ENCODE data around the gene EDN2.

Gene EDN2

DNA sequence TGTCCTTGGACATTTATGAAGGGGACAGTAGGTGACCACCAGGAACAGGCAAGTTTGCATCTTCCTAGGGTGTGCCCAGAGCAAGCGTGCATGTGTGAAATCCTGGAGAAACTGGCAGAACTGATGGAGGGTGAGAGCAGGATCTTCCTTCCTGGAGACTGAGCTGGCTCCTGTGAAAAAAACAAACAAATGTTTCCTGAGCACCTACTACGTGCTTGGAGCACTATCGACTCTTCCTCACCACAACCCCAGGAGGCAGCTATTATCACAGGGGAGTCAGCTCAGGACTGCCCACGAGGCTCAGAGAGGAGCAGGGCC lies 1.5 kb upstream of the EDN2 start:
- DNase-seq (ENCODE audit: extremely low read depth in 1 of 2, low read depth in 1 of 2) = no peak

DNA sequence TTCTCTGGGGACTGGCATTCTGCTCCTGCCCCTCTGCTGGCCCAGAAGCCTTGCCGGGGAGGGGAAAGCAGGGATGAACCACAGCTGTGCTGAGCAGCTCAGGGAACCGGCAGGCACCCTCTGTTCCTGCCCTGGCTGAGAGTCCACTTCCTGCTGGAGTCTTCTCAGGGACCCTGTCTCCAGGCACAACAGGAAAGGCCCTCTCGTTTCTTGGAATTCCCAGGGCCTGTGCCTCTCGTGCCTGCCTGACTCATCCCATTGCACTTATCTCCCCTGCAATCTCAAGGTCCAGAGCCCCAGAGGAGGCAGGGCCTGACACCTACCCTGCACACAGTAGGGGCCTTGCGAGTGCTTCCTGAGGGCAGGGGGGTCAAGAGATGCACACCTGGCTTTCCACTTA lies 1.1 kb upstream of the EDN2 start:
- no peak for DNase-seq (ENCODE audit: extremely low read depth in 1 of 2, low read depth in 1 of 2)

DNA sequence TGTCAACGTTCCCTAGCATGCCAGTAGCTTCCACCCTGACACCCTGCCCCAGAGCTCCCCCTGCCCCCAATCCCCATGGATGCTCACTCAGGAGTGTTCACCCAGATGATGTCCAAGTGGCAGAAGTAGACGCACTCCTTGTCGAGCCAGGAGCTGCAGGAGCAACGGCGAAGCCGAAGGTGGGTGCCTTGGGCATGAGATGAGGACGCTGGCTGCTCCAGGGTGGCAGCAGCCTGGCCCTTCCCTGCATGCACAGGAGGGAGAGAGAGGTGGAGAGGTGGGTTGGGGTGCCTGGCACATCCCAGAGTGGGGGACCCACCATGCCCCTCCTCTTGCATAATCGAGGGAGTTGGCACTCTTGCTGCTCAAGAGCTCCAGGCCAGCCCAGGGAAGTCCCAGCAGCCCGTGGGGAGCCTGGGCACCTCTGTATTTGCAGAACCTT lies 502 bp downstream of the EDN2 start:
- no peak for DNase-seq (ENCODE audit: extremely low read depth in 1 of 2, low read depth in 1 of 2)

DNA sequence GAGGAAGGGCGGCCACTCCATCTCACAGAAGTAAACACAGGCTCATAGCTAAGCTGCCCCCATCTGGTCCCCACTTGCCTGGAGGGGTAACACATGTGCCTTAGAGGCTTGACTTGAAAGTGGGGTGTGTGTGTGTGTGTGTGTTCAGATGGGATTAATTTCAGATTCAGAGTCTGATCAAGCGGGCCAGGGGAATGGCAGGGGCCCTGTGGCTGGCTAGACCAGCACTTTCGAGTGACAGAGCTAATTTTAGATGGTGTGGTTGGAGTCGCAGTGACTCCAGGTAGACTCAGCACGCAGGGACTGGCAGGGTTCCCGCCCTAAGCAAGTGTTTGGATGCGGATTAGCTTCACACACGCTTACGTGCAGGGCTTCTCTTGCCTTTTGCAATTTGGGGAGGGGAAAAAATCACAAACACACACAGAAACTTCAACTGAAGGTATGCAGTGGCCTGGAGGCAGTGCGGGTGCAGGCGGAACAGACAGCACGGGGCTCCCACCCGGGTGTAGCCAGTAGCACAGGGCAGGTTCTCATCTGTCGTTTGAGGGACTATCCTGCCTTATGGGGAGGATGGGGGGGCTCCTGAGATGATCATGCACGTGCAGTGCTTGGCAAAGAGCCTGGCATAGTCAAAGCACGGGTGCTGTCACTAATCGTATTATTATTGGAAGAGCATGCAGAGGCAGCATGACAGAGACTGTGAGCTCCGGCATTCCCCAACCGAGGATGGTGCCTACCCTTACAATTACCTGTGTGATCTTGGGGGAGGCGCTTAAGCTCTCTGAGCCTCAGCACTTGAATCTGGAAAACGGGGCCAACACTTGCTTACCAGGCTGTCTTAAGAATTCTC lies 1.3 kb downstream of the EDN2 start:
- DNase-seq (ENCODE audit: extremely low read depth in 1 of 2, low read depth in 1 of 2) = no peak

DNA sequence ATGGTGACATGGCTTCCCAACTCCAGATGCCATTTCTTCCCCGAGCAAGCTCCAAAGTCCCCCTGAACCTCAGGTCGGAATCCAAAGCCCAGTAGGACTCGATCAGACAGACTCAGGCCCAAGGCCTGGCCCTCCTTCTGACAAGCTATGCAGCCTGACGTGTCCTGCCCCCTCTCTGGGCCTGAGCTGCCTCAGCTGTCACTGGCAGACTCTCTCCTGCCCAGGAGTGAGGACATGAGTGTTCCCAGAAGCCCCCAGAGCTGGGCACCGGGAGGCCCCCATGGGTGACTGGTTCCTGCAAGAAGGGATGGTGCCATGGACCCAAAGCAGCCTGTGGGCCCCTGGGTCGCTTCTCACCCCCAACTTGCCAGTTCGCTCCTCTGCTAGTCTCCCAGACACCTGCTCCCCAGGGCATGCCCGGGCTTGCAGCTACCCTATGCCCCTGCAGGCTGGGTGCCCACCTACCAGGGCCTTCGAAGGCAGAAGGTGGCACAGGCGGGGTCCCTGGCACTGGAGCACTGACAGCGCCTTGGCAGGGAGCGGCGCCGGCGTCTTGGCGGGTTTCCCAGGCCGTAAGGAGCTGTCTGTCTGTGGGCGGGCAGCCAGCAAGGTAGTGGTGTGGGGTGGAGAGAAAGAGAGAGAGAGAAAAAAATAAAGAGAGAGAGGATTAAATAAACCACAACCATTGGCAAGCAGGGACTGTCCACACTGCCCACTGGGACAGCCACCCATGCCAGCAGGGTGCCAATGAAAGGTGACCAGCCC lies 2.3 kb downstream of the EDN2 start:
- DNase-seq (ENCODE audit: extremely low read depth in 1 of 2, low read depth in 1 of 2) = no peak

DNA sequence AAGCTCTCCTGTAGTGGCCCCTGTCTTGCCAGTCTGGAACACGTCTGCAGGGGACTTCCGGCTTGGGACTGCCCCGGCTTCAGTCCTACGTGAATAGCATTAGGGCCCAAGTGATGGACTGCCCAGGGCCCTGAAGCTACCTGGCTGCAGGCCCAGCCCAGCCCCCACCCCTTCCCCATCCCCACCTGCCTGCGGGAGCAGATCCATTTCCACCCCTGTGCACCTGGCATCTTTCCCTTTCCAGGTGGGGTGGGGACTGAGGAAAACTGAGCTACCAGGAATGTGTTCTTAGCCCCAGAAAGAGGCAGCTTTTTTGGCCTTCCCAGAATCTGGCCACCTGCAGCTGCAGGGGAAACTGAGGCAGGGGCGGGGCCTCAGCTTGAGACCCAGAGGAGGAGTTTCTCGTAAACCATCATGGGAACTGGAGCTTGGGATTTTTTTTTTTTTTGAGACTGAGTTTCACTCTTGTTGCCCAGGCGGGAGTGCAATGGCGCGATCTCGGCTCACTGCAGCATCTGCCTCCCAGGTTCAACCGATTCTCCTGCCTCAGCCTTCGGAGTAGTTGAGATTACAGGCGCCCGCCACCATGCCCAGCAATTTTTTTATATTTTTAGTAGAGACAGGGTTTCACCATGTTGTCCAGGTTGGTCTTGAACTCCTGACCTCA lies 3.2 kb downstream of the EDN2 start:
- no peak for DNase-seq (ENCODE audit: extremely low read depth in 1 of 2, low read depth in 1 of 2)

DNA sequence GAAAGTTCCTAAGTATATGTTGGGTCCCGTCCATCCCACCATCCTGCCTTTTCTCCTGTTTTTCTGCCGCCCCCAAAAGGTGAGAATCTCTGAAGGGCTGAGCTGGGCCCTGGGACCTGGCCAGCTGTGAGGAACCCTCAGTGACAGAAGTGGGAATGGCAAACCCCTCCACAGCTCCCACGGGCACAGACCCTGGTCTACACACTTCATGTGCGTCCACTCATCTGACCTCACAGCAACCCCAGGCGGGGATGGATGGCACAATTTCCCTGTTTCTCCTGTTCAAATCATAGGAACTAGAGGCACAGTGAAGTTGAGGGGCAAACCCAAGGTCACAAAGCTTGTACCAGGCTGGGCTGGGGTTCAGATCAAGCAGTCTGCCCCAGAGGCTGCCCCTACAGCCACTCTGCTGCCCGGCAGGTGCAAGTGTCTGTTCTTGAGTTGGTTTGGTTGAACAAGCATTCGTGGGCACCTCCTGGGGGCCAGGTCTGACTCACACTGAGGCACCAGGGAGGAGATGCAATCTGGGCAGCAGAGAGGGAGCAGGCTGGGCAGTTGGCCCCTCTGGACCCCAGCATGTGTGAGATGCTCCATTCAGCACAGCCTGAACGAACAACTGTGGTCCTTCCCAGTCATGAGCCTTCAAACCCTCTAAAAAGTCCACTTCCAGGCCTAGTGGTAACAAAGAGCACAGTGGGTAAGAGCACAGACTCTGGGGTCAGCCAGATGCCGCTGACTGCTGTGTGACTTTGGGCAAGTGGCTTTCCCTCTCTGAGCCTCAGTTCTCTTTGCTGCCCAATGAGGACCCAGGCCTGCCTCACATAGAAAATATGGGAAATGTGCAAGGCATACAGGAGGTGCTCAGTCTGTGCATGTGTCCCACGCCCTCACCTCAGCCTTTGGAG lies 4.0 kb downstream of the EDN2 start:
- no peak for DNase-seq (ENCODE audit: extremely low read depth in 1 of 2, low read depth in 1 of 2)

DNA sequence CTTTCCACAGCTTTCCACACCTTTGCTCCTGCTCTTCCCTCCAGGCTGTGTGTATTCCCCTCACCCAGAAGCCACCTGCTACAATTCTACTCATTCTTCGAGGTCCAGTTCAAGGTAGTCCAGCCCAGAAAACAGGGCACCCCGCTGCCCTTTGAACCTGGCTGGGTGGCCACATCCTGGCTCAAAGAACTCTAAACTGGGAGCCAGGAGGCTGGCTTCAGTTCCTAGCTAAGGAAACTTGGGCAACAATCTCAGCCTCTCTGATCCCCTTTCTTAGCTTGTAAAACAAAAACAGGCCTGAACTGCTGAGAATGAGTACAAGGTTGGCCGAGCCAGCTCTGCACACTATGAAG lies 4.7 kb downstream of the EDN2 start:
- no peak for DNase-seq (ENCODE audit: extremely low read depth in 1 of 2, low read depth in 1 of 2)

DNA sequence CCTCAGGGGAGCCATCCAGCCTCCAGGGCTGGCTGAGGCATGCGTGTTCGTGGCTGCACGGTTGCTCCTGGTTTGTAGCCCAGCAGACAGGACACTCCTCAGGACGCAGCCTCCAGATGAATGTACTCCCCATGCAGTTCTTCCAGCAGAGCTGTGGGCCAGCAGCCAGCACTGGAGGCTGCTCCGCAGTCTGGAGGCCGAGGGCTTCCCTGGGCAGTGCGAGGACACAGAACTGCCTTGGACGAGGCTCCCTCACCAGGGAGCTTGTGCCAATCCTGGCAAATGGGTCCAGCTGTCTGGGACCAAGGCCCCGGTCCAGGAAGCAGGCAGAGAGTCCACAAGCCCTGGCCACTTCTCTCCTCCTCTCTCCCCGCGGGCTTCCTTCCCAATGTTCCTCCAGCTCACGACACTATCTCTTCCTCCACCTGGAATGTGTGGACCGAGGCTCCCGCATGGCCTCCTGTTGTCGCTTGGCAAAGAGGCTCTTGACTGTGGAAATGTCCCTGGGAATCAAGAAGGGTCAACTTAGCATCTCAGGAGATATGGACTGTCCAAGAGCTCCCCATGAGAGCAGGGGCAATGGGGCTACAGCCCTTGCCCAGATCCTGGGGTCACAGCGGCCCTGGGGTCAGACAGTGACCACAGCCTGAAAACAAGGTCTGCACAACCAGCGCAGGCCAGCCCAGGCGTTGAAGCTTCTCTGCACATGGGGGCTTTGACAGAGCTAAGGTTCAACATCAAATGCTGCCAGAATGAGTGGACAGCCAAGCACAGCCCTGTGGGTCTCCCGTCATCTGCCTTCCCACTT lies 5.3 kb downstream of the EDN2 start:
- no peak for DNase-seq (ENCODE audit: extremely low read depth in 1 of 2, low read depth in 1 of 2)

DNA sequence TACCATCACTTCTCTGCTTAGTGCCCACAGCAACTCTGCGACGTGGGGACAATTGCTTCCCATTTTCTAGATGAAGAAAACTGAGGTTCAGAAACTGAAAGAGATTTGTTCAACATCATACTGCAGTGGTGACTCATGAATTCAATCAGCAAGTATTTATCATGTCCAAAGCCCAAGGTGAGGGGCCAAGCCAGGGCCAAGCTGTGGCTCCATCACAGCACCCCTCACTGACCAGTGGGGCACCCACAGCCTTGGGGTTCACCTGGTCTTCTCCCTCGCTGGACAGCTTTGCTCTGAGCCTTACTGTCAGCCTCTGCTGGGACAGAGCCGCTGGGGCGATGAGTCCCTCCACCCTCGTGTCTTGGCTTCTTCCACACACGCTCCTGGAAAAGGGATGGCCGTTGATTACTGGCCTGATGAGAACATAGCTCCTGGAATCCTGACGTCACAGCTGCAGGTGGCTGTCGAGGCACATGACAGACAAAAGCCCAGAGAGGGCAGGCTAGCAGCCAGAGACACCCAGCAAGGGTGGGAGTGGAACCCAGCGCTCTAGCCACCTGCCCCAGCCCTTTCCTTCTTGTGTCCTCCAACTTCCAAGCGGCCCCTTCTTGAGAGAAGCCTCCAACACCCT lies 6.2 kb downstream of the EDN2 start:
- no peak for DNase-seq (ENCODE audit: extremely low read depth in 1 of 2, low read depth in 1 of 2)

DNA sequence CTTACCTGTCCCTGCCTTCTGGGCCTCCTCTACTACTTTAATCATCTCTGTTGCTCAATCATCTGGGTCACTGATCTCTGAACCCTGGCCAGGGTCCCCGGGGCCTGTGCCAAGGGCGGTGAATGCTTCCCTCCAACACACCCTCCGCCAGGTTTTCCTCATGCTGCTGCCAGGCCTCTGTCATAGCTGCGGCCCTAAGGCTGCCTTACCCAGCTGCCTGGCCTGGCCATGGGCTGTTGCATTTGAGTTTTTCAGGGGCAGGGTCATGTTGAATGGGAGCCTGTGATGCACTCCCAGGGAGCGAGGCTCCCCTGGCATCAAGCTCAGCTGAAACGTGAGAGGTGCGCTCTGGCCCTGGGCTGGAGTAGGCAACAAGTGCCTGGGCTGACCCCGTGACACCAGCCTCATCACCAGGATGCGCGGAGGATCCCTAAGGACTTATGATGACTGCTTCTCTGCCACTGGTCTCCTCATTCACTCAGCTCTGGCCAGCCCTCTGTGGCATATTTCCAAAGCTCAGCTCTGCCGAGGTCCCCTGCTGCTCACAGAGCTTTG lies 7.6 kb downstream of the EDN2 start:
- no peak for DNase-seq (ENCODE audit: extremely low read depth in 1 of 2, low read depth in 1 of 2)

DNA sequence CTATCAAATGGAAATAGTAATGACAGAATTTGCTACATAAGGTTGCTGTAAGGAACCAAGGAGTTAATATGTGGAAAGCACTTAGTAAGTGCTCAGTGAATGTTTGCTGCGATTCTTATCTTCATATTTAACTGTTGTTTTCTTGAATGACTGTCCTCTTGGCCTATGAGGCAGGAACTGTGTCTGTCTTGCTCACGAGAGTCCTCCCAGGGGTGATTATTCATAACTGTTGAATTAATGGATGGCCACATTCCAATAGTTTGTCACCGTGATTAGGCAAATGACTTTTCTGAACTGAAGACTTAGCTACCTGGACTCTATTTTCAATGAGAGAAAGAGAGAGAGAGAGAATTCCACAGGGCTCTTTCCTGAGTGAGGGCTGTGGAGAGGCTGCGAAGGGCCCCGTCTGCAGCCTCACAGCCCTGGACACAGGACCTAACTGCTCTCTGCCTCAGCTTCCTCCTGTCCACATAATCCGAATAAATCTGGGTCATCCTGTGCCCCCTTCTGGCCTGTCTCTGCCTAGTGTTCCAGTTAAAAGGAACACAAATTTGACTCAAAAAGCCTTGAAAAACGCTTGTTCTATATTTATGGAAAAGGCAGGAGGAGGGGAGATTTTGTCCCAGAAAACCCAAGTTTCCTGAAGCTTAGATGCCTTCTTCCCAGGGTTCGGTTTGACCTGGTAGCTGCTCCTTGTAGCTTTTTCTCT lies 8.5 kb downstream of the EDN2 start:
- DNase-seq (ENCODE audit: extremely low read depth in 1 of 2, low read depth in 1 of 2) = no peak

DNA sequence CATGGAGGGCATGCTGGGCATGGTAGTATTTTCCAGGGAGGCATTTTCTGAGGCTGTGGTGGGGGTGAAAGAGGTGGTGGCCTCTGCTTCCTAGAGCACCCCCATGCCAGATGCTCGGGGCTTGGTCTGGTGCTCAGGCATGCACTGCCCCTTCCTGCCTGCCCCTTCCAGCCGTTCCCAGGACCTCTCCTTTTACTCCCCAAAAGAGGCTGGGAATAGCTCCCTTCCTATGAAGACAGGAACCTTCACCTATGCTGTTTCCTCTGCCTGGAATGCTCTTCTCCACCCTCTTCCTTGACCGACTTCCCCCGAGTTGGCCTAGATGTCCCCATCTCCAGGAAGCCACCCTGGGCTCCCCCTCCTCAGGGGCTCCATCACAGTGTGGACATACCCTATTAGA lies 9.1 kb downstream of the EDN2 start:
- no peak for DNase-seq (ENCODE audit: extremely low read depth in 1 of 2, low read depth in 1 of 2)

DNA sequence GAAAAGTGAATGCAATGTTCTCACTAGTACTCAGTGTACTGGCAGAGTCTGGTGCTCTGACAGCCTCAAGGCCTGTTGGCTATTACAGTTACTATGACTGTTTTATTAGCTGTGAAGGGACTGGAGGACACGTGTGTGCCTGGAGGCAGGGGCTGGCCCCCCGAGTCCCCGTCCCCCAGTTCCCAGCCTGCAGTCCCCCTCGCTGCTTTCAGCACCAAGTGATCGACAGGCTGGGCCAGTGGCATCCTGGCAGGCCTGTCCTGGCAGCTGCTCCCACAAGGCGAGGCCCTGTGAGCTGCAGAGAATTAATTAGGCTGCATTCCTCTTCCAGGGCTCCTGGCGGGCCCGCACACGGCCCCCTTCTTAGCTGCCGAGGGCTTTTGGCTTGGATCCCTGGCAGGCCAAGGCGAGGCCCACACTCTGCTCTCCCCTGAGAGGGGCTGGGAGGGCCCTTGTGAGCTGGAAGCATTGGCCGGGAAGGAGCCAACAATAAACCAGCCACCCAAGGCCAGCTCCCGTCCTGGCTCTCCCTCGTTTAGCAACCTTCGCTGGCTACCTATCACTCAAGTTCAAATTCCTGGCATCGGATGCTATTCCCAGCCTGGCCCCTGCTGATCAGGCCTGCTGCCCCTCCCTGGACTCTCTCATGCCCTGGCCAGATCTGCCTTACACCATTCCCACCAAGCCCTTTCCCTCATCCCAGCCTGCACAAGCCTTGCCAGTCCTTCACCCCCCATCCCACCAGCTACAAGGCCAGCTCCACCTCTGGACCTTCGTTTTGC lies 9.8 kb downstream of the EDN2 start:
- DNase-seq (ENCODE audit: extremely low read depth in 1 of 2, low read depth in 1 of 2) = no peak

DNA sequence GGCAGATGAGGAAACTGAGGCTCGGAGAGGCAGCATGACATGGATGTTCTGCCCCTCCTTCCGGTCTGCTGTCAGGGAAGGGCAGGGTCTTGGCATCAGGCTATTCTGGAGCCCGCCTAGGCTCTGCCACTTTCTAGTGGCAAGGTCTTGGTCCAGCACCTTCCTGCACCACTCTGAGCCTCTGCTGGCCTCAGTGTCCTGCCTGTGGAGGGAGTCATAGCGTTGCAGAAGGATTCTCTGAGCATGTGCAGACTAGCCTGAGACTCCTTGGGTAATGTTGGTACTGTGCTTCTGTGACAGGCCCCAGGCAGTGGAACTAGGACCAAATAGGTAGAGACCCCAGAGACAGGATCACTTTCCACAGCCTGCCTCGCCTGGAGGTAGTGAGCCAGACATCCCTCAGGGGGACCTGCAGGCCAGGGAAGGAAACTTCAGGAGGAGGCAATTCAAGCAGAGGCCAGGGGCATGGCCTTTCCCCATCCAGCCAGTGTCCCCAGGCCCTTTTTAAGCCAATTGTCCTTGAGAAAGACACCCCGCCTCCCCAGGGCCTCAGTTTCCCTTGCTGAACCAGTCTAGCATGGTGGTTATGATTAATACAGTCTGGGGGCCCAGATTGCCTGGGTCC lies 10.6 kb downstream of the EDN2 start:
- no peak for DNase-seq (ENCODE audit: extremely low read depth in 1 of 2, low read depth in 1 of 2)

DNA sequence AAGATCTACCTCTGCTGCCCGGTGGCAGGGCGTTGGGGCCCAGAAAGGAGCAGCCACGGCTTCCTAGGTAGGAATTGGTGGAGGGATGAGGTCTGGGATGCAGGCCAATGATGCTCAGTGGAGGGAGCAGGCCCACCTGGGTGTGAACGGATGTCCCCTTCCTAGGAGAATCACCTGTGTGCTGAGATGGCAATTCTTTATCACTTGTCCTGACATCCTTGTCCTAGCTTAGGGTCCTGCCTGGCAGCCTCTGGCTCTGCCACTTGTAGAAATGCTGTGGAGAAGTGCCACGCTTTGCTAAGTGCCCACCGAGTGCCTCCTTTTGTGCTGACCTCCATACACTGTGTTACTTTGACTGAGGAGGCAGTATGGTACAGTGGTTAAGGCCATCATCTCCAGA lies 12.8 kb downstream of the EDN2 start:
- no peak for DNase-seq (ENCODE audit: extremely low read depth in 1 of 2, low read depth in 1 of 2)

DNA sequence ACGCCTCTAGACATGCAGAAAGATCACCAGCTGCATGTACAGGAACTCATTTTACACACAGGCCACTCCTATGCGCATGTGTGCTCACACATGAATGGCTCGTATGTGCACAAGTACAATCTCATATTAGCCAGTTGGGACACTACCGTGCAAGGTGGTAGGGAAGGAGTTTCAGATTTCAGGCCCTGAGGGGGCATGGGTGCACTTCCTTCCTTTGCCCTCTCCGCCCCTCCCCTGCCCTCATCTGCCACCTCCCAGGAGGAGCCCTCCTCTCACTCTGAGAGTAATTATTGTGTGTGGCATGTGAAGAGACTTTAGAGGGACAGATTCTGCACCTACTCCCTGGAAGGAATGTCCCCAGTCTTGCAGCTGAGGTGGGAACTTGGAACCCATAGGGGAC lies 14.8 kb downstream of the EDN2 start:
- DNase-seq (ENCODE audit: extremely low read depth in 1 of 2, low read depth in 1 of 2) = no peak
